Stomach (tissue), 9 donors: ENCODE measurements around the gene SLC12A3. TPM values are rescaled to one million over a fixed set of nuclear protein-coding genes. Genes with fewer than 3 reads are reported as not detected.

Experiments
- DNase-seq, 2 donors: peaks; one replicate each; pipeline versions ENCODE4 v3.0.0 to v3.0.0-alpha.2; 2013 to 2019
- H3K27ac ChIP-seq, 5 donors: fragments of 200-600 bp in 4 of 5; sonication (generic) in 4 of 5; one replicate each; pipeline ENCODE4 v1.5.1; 2013 to 2019; ENCODE audit warnings: mild to moderate bottlenecking in 1 of 5, moderate library complexity in 1 of 5
- H3K27me3 ChIP-seq, 3 donors: fragments of 200-600 bp; sonication (generic); one replicate each; pipeline ENCODE4 v1.5.1; 2017 to 2019; ENCODE audit warnings: mixed run types in 1 of 3
- H3K36me3 ChIP-seq, 4 donors: fragments of 200-600 bp; sonication (generic); 1 replicate in 3 of 4; 2 replicates in 1 of 4; pipeline ENCODE4 v1.5.1; 2016 to 2019
- H3K4me1 ChIP-seq, 4 donors: fragments of 200-600 bp; sonication (generic); one replicate each; pipeline ENCODE4 v1.5.1; 2016 to 2019
- H3K4me3 ChIP-seq, 4 donors: fragments of 200-600 bp; sonication (generic) in 3 of 4; one replicate each; pipeline ENCODE4 v1.5.1; 2016 to 2019; ENCODE audit warnings: mild to moderate bottlenecking in 1 of 4
- H3K9me3 ChIP-seq, 4 donors: fragments of 200-600 bp; sonication (generic); one replicate each; pipeline ENCODE4 v1.5.1; 2016 to 2019
- EP300 ChIP-seq: sonication (generic); formaldehyde crosslinking; IDR thresholded peaks from one replicate; pipeline ENCODE4 v1.6.1; 2017; ENCODE audit warnings: antibody characterized with exemption
- POLR2A ChIP-seq, 4 donors: fragments of 450-650 bp; IDR thresholded peaks; one replicate each; pipeline ENCODE4 v1.6.1; 2016; ENCODE audit warnings: antibody characterized with exemption in 4 of 4, control low read depth in 2 of 4, mild to moderate bottlenecking in 1 of 4, moderate library complexity in 1 of 4
- POLR2AphosphoS5 ChIP-seq, 3 donors: sonication (generic); formaldehyde crosslinking; IDR thresholded peaks; one replicate each; pipeline ENCODE4 v1.6.1; 2016; ENCODE audit warnings: antibody characterized with exemption in 3 of 3
- WGBS, 5 donors: extraction: QIAGEN DNeasy Blood & Tissue Kit in 3 of 5; methylation state at CpG; one replicate each; pipeline versions ENCODE4 v1.1.5 to v1.1.7; 2013 to 2018; 5-methylcytosine and 5-hydroxymethylcytosine counted together
- intact Hi-C: fragments of 100-400 bp; cut with DNase I; formaldehyde crosslinking; loops from one replicate; pipeline ENCODE4 v1.15.1; 2023; ENCODE audit warnings: low total_unique reads
- polyA plus RNA-seq, 3 donors: library from polyadenylated mRNA; stranded (reverse); fragments of 200-250 nt; gene quantifications; one replicate each; pipeline ENCODE4 v1.2.3, GENCODE V29; 2013
- total RNA-seq, 5 donors: library from RNA; depleted of rRNA; stranded (reverse); fragments of >200 nt; gene quantifications; one replicate each; pipeline versions ENCODE4 v1.1.0 to v1.2.3, GENCODE V29; 2014 to 2016
- TF ChIP-seq, protein P1 (sequence below), 7 experiments: fragments of 450-650 bp in 4 of 7; fragments of 200-600 bp in 3 of 7; sonication (generic) in 3 of 7; IDR thresholded peaks; one replicate each; pipeline ENCODE4 v1.5.1; 2016 to 2019; ENCODE audit warnings: antibody characterized with exemption in 7 of 7, control low read depth in 2 of 7, mild to moderate bottlenecking in 1 of 7
- donor health status: healthy with polysubstance abuse.
- donor health status: Bipolar disorder and iron deficiency.
- donor health status: healthy.

Gene SLC12A3
- total and polyA plus RNA-seq, 8 donors: 0.10 to 0.12 TPM; not detected in 6

DNA sequence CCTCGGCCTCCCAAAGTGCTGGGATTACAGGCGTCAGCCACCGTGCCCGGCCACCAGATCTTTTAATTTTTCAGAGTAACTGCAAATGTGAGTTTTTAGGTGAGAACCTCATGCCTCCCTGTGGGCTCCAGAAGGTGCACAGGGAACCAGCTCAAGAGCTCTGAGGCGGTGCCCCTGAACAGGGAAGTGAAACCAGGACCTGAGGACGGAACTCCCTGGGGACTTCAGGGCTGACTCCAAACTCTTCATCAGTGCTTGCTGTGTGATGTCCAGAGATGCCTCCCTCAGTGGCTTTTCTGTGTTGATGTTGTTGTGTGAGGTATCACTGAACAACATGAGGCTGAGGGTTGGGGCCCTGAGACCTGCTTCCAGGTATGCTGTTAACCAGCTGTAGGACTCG is 23.8 kb downstream of the SLC12A3 start:
- DNase-seq: no peak
- intact Hi-C loops: no loop called here
- TF ChIP-seq POLR2A (IDR thresholded peaks at IDR 0.05): no peak
- Histone ChIP-seq H3K9me3 (no peaks in the 10 kb centered on the region), H3K36me3 (no peaks in the 10 kb centered on the region), H3K27ac (no peak overlapping the region), H3K4me1 (no peaks in the 10 kb centered on the region), H3K27me3 (no peaks in the 10 kb centered on the region), H3K4me3 (no peak overlapping the region)
- 89 to 96% (median 93%) methylated on average over 7 of the region's 7 CpGs for WGBS, 5 donors

DNA sequence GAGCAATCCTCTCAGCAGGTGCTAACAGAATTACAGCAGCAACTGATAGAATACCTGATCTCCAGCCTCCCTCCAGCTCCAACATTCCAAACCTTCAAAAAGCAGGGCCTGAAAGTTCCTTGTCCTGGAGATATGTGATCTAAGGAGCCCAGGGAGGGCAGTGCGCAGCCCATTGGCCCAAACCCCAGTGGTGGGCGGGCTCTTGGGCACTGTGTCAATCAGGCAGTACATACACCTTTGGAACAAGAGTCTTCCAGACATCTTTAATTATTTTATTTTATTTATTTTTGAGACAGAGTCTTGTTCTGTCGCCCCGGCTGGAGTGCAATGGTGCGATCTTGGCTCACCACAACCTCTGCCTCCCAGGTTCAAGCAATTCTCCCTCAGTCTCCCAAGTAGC is 24.2 kb downstream of the SLC12A3 start:
- no peaks in the 10 kb centered on the region for H3K9me3 ChIP-seq
- no peaks in the 10 kb centered on the region for H3K36me3 ChIP-seq
- no peak overlapping the region for H3K27ac ChIP-seq
- DNase-seq: peak in 1 of 2 donors; percentile 61
- 77 to 94% (median 87%) methylated on average over 5 of the region's 5 CpGs for WGBS, 5 donors
- no peak overlapping the region for H3K4me3 ChIP-seq
- intact Hi-C loops: no loop called here
- H3K27me3 ChIP-seq: no peaks in the 10 kb centered on the region
- H3K4me1 ChIP-seq: no peaks in the 10 kb centered on the region
- TF ChIP-seq EP300 (no peak), POLR2AphosphoS5 (IDR thresholded peaks at IDR 0.05) (no peak)

DNA sequence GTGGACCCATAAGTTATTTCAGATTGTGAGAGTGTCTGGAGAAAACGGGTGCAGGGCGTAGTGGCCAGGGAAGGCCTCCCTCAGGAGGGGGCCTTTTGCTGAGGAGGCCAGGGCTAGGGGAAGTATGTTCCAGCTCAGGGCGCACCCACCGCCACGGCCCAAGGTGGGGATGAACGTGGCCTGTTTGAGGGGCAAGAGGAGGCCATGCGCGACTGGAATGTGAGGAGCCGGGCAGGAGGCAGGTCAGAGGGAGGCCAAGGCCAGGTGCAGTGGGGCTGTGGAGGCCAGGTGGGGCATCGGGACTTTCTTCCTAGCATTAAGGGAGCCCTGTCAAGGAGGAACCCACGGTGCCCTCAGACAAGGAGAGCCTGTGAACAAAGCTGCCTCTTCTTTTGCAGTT is 26.7 kb downstream of the SLC12A3 start:
- Histone ChIP-seq H3K27ac (no peak overlapping the region), H3K27me3 (no peaks in the 10 kb centered on the region), H3K4me1 (no peaks in the 10 kb centered on the region), H3K36me3 (no peaks in the 10 kb centered on the region), H3K9me3 (no peaks in the 10 kb centered on the region), H3K4me3 (no peak overlapping the region)
- 72 to 87% (median 79%) methylated on average over 8 to 11 of the region's 11 CpGs for WGBS, 5 donors
- TF ChIP-seq EP300: no peak
- TF ChIP-seq, protein P1, sequence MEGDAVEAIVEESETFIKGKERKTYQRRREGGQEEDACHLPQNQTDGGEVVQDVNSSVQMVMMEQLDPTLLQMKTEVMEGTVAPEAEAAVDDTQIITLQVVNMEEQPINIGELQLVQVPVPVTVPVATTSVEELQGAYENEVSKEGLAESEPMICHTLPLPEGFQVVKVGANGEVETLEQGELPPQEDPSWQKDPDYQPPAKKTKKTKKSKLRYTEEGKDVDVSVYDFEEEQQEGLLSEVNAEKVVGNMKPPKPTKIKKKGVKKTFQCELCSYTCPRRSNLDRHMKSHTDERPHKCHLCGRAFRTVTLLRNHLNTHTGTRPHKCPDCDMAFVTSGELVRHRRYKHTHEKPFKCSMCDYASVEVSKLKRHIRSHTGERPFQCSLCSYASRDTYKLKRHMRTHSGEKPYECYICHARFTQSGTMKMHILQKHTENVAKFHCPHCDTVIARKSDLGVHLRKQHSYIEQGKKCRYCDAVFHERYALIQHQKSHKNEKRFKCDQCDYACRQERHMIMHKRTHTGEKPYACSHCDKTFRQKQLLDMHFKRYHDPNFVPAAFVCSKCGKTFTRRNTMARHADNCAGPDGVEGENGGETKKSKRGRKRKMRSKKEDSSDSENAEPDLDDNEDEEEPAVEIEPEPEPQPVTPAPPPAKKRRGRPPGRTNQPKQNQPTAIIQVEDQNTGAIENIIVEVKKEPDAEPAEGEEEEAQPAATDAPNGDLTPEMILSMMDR (IDR thresholded peaks at IDR 0.05): no peak
- TF ChIP-seq POLR2A (IDR thresholded peaks at IDR 0.05): no peak
- no peak for TF ChIP-seq POLR2AphosphoS5 (IDR thresholded peaks at IDR 0.05)
- intact Hi-C loops: no loop called here
- no peak for DNase-seq

DNA sequence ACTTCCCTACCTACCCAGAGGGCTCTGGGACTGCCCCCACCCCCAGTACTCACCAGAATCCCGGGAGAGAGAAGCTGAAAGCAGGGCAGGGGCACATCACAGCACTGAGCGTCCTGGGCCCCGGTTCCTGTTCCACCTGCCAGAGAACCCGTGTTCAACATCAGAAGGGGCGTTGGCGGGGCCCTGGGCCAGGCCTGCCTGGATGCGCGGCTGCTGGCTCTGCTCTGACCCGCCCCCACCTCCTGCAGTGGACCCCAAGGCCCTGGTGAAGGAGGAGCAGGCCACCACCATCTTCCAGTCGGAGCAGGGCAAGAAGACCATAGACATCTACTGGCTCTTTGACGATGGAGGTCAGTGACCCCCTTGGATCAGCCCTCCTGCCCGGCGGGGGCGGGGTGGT is 27.7 kb downstream of the SLC12A3 start:
- H3K9me3 ChIP-seq: no peaks in the 10 kb centered on the region
- no peak overlapping the region for H3K4me3 ChIP-seq
- H3K27me3 ChIP-seq: no peaks in the 10 kb centered on the region
- no peak overlapping the region for H3K27ac ChIP-seq
- no peak for DNase-seq
- no peaks in the 10 kb centered on the region for H3K36me3 ChIP-seq
- intact Hi-C loops: no loop called here
- TF ChIP-seq, protein P1 (IDR thresholded peaks at IDR 0.05): no peak
- TF ChIP-seq POLR2AphosphoS5 (IDR thresholded peaks at IDR 0.05): no peak
- TF ChIP-seq EP300: no peak
- no peak for TF ChIP-seq POLR2A (IDR thresholded peaks at IDR 0.05)
- H3K4me1 ChIP-seq: no peaks in the 10 kb centered on the region
- WGBS, 5 donors: 83 to 93% (median 88%) methylated on average over 8 to 14 of the region's 14 CpGs

DNA sequence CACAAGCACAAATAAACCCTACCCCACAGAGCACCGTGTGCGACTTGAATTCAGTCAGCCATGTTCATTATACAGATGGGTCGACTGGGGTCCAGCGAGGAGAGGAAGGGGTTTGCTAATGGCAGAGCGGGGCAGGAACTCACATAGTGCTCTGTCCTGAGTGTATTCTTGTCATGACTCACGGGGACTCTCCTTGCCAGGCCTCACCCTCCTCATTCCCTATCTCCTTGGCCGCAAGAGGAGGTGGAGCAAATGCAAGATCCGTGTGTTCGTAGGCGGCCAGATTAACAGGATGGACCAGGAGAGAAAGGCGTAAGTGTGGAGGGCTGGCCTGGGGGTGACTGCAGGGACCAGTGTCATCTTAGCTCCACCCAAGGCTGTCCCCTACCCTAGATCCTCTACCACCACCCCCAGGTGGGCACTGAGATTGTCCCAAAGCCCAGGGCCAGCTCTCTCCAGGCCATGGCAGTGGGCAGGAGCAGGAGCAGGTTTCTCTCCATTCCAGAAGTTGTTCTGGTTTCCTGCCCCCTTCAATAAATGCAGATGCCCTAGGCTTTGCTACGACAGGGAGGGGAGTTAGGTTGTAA is 29.4 kb downstream of the SLC12A3 start:
- 81 to 91% (median 86%) methylated on average over 12 of the region's 12 CpGs for WGBS, 5 donors

More for the DNA sequence above, 29.4 kb downstream of the SLC12A3 start:
- no peaks in the 10 kb centered on the region for H3K27me3 ChIP-seq
- H3K4me3 ChIP-seq: no peak overlapping the region
- intact Hi-C loops: no loop called here
- no peaks in the 10 kb centered on the region for H3K36me3 ChIP-seq
- H3K27ac ChIP-seq: no peak overlapping the region
- DNase-seq: no peak
- H3K4me1 ChIP-seq: no peaks in the 10 kb centered on the region
- H3K9me3 ChIP-seq: no peaks in the 10 kb centered on the region
- TF ChIP-seq POLR2A (IDR thresholded peaks at IDR 0.05) (no peak), EP300 (no peak), POLR2AphosphoS5 (IDR thresholded peaks at IDR 0.05) (no peak)
- TF ChIP-seq, protein P1 (IDR thresholded peaks at IDR 0.05): no peak
